CD4-positive, alpha-beta T cell (primary cell): Measurements from ENCODE around the gene DTX1. TPM values are rescaled to one million over a fixed set of nuclear protein-coding genes. Genes with fewer than 3 reads are reported as not detected.

ENCODE experiments used
- ATAC-seq: fragments of 200-7000 bp; cut with Tn5 transposase; one replicate; pipeline ENCODE4 v1.10.0; 2022; ENCODE audit warnings: mild to moderate bottlenecking; ENCODE audit not compliant: poor library complexity
- CTCF ChIA-PET: fragments of 350-600 bp; sonication (Branson Sonifier 250); formaldehyde crosslinking; loops from one replicate; lab custom pipeline; 2021; ENCODE audit warnings: antibody characterized with exemption, inconsistent platforms; lab: Charles Lee
- POLR2A ChIA-PET: fragments of 350-600 bp; sonication (Branson Sonifier 250); formaldehyde crosslinking; loops from one replicate; lab custom pipeline; 2021; ENCODE audit warnings: antibody characterized with exemption, inconsistent platforms; lab: Charles Lee
- DNase-seq, 14 experiments: peaks; one replicate each; pipeline ENCODE4 v3.0.0-alpha.2; 2013 to 2020; ENCODE audit warnings: mixed read lengths in 2 of 14
- H3K27ac ChIP-seq, 2 donors: one replicate each; pipeline versions ENCODE4 v1.5.1 to v1.7.0; 2013; ENCODE audit warnings: low read length in 2 of 2, low read depth in 1 of 2, mild to moderate bottlenecking in 1 of 2
- H3K27me3 ChIP-seq, 2 experiments: 1 replicate in 1 of 2; 2 replicates in 1 of 2; pipeline versions ENCODE4 v1.6.1 to v1.7.0; 2013; ENCODE audit warnings: low read length in 2 of 2, control low read depth in 1 of 2, mild to moderate bottlenecking in 1 of 2, moderate library complexity in 1 of 2; ENCODE audit not compliant: insufficient read depth in 2 of 2, control insufficient read depth in 1 of 2
- H3K36me3 ChIP-seq: one replicate; pipeline ENCODE4 v1.6.1; 2013; ENCODE audit warnings: low read length, control low read depth; ENCODE audit not compliant: insufficient read depth
- H3K4me1 ChIP-seq: one replicate; pipeline ENCODE4 v1.6.1; 2013; ENCODE audit warnings: low read length, control low read depth; ENCODE audit not compliant: insufficient read depth
- H3K4me3 ChIP-seq: one replicate; pipeline ENCODE4 v1.5.1; 2013; ENCODE audit warnings: mild to moderate bottlenecking, low read length, moderate library complexity
- H3K9me3 ChIP-seq, 2 experiments: 1 replicate in 1 of 2; 2 replicates in 1 of 2; pipeline versions ENCODE4 v1.6.1 to v1.7.0; 2013; ENCODE audit warnings: low read length in 2 of 2, mild to moderate bottlenecking in 2 of 2, control low read depth in 1 of 2, moderate library complexity in 1 of 2; ENCODE audit not compliant: control insufficient read depth in 1 of 2, insufficient read depth in 1 of 2
- H3K27ac Mint-ChIP-seq: one replicate; pipeline ENCODE4 v1.8.0; 2020; ENCODE audit warnings: mixed read lengths
- H3K27me3 Mint-ChIP-seq: one replicate; pipeline ENCODE4 v1.8.0; 2021; ENCODE audit warnings: mixed read lengths
- H3K36me3 Mint-ChIP-seq: one replicate; pipeline ENCODE4 v1.8.0; 2021; ENCODE audit warnings: low read depth, mixed read lengths
- H3K4me1 Mint-ChIP-seq: one replicate; pipeline ENCODE4 v1.8.0; 2021; ENCODE audit warnings: low read depth, mixed read lengths
- H3K4me3 Mint-ChIP-seq: one replicate; pipeline ENCODE4 v1.8.0; 2020; ENCODE audit warnings: mild to moderate bottlenecking, mixed read lengths
- H3K9me3 Mint-ChIP-seq: one replicate; pipeline ENCODE4 v1.8.0; 2020; ENCODE audit warnings: mixed read lengths
- intact Hi-C, 2 experiments: fragments of 100-400 bp; cut with DNase I in 1 of 2; cut with micrococcal nuclease in 1 of 2; formaldehyde crosslinking; loops; one replicate each; pipeline versions ENCODE4 v1.15.1 to v1.9.0; 2023 to 2025; cut with DNase I, micrococcal nuclease
- total RNA-seq, 174 experiments: library from RNA in 2 of 174; stranded (reverse) in 2 of 174; gene quantifications; one replicate each; pipeline ENCODE4 v1.2.3 and lab custom pipeline; 2021 to 2026
- TF ChIP-seq, protein P1 (sequence below): fragments of 200-600 bp; IDR thresholded peaks from one replicate; pipeline ENCODE4 v1.8.0; 2022; ENCODE audit warnings: antibody characterized with exemption, mild to moderate bottlenecking

The DTX1 gene
- total RNA-seq, 2 experiments from 2014 or later: 14.0 to 14.2 TPM

DNA sequence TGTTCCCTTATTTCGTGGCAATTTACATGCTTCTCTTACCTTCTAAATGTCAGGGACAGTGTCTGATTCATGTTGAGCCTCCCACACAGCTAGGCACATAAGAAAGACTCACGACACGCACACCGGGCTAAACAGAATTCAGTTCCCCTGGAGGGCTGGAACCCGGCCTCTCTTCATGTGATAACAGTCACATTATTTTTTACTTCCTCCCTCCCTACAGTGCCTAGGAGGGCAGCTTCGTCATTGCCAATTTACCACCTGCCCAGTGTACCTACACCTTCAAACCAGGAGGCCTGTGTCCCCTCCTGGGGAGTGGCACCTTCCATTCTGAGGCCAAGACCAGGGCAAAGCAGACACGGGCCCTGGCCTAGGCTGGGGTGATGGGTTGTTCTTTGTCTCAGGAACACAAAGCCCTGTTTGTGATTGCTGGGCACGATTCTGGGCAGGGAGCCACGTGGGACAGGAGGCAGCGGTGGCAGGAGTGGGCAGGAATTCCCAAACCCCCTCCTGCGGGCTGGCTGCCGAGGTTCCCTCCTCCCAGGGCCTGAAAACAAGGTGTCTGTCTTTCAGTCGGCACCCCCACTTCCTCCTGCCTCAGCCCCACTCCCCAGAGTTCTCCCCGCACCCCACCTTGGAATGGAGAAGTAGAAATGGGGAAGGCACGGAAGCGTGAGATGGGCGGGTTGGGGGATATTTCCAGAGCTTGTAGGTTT is 85.8 kb downstream of the DTX1 start:
- CTCF ChIA-PET: no interaction called here
- peaks cover 4% of the 10 kb centered on the region for H3K9me3 Mint-ChIP-seq

DNA sequence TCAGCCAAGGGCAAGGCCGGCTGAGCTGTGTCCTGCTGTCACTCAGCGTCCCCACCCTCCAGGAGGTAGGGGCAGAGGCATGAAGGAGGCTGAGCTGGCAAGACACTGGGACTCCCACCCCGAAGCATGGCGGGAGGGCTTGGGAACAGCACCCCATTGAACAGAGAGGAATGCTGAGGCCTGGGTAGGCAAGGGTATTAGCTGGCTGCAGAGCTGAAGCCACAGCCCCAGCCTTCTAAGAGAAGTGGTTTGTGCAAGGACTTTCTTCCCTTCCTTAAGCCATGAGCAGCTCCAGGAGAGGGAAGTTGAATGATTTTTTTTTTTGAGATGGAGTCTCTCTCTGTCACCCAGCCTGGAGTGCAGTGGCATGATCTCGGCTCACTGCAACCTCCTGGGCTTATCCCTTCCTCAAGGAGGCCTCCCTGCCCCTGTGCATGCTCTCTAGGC is 86.4 kb downstream of the DTX1 start:
- TF ChIP-seq, protein P1, sequence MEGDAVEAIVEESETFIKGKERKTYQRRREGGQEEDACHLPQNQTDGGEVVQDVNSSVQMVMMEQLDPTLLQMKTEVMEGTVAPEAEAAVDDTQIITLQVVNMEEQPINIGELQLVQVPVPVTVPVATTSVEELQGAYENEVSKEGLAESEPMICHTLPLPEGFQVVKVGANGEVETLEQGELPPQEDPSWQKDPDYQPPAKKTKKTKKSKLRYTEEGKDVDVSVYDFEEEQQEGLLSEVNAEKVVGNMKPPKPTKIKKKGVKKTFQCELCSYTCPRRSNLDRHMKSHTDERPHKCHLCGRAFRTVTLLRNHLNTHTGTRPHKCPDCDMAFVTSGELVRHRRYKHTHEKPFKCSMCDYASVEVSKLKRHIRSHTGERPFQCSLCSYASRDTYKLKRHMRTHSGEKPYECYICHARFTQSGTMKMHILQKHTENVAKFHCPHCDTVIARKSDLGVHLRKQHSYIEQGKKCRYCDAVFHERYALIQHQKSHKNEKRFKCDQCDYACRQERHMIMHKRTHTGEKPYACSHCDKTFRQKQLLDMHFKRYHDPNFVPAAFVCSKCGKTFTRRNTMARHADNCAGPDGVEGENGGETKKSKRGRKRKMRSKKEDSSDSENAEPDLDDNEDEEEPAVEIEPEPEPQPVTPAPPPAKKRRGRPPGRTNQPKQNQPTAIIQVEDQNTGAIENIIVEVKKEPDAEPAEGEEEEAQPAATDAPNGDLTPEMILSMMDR: no peak
- H3K4me3 ChIP-seq: no peak overlapping the region

More for the DNA sequence above, 85.8 kb downstream of the DTX1 start:
- Mint-ChIP-seq H3K27ac (no peak overlapping the region), H3K4me1 (no peaks in the 10 kb centered on the region), H3K36me3 (no peaks in the 10 kb centered on the region), H3K4me3 (no peak overlapping the region), H3K27me3 (no peaks in the 10 kb centered on the region)
- Histone ChIP-seq H3K27ac (peak overlapping the region in 1 of 2 donors; percentile 40), H3K36me3 (no peaks in the 10 kb centered on the region), H3K9me3 (no peaks in the 10 kb centered on the region), H3K4me1 (peaks cover 4% of the 10 kb centered on the region), H3K27me3 (no peaks in the 10 kb centered on the region), H3K4me3 (no peak overlapping the region)
- DNase-seq: peak in 2 of 14 experiments; percentile 60 to 71
- TF ChIP-seq, protein P1: no peak
- intact Hi-C loops: no loop called here
- POLR2A ChIA-PET: no interaction called here
- ATAC-seq: no peak

DNA sequence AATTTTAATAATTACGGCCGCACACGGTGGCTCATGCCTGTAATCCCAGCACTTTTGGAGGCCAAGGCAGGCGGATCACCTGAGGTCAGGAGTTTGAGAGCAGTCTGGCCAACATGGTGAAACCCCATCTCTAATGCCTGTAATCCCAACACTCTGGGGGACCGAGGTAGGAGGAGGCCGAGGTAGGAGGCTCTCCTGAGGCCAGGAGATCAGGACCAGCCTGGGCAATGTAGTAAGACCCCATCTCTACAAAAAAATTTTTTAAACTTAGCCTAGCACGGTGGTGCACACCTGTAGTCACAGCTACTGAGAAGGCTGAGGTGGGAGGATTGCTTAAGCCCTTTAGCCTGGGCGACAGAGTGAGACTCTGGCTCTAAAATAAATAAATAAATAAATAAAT is 87.4 kb downstream of the DTX1 start:
- Mint-ChIP-seq H3K36me3 (no peaks in the 10 kb centered on the region), H3K9me3 (peaks cover 4% of the 10 kb centered on the region), H3K4me3 (no peak overlapping the region), H3K4me1 (no peaks in the 10 kb centered on the region), H3K27me3 (no peaks in the 10 kb centered on the region), H3K27ac (no peak overlapping the region)
- intact Hi-C loops: no loop called here
- TF ChIP-seq, protein P1: no peak
- H3K4me3 ChIP-seq: no peak overlapping the region
- CTCF ChIA-PET: no interaction called here
- H3K36me3 ChIP-seq: no peaks in the 10 kb centered on the region
- ATAC-seq: no peak
- DNase-seq: no peak
- H3K4me1 ChIP-seq: peaks cover 4% of the 10 kb centered on the region
- POLR2A ChIA-PET: no interaction called here
- H3K27me3 ChIP-seq: no peaks in the 10 kb centered on the region
- peaks cover 0 to 5% of the 10 kb centered on the region in 2 experiments for H3K9me3 ChIP-seq
- H3K27ac ChIP-seq: no peak overlapping the region

More for the DNA sequence above, 86.4 kb downstream of the DTX1 start:
- Mint-ChIP-seq H3K9me3 (peaks cover 4% of the 10 kb centered on the region), H3K27me3 (no peaks in the 10 kb centered on the region), H3K36me3 (no peaks in the 10 kb centered on the region), H3K4me1 (no peaks in the 10 kb centered on the region), H3K27ac (no peak overlapping the region), H3K4me3 (no peak overlapping the region)
- no peaks in the 10 kb centered on the region for H3K36me3 ChIP-seq
- no peaks in the 10 kb centered on the region for H3K27me3 ChIP-seq
- H3K4me1 ChIP-seq: peaks cover 4% of the 10 kb centered on the region
- ChIA-PET POLR2A (no interaction called here), CTCF (no interaction called here)
- H3K27ac ChIP-seq: no peak overlapping the region
- intact Hi-C loops: no loop called here
- no peak for DNase-seq
- peaks cover 0 to 4% of the 10 kb centered on the region in 2 experiments for H3K9me3 ChIP-seq
- ATAC-seq: no peak
